ENCODE measurements around the gene TMED3. TPM values are rescaled to one million over a fixed set of nuclear protein-coding genes. Genes with fewer than 3 reads are reported as not detected.

TMED3 gene
- total and polyA plus RNA-seq, 2 donors (not counting 1 experiment from before 2014, with no cell fraction given) = 20.7 to 32.5 TPM

- no peaks in the 10 kb centered on the region for H3K79me2 ChIP-seq (ENCODE audit: control insufficient read depth, insufficient read depth, low read length)
- Mint-ChIP-seq H3K27ac (no peak overlapping the region), H3K27me3 (no peaks in the 10 kb centered on the region), H3K4me1 (no peaks in the 10 kb centered on the region), H3K4me3 (no peak overlapping the region), H3K9me3 (ENCODE audit: insufficient read depth) (no peaks in the 10 kb centered on the region)
- no peak overlapping the region for H3K4me2 ChIP-seq (replicated peaks; ENCODE audit: low read depth, low read length, poor library complexity, severe bottlenecking)
- intact Hi-C loops (cut with micrococcal nuclease) = no loop called here
- H3K27ac ChIP-seq (ENCODE audit: low read length in 2 of 2) = no peak overlapping the region
- H3K36me3 ChIP-seq (replicated peaks in 1 of 2; ENCODE audit: control extremely low read depth in 1 of 2, control insufficient read depth in 1 of 2, extremely low read depth in 1 of 2, insufficient read depth in 2 of 2, low read length in 1 of 2) = peaks cover 0 to 2% of the 10 kb centered on the region in 2 experiments
- ATAC-seq (ENCODE audit: low read depth) = no peak
- no peaks in the 10 kb centered on the region for H3K4me1 ChIP-seq (ENCODE audit: control insufficient read depth in 2 of 2, insufficient read depth in 2 of 2, low read length in 2 of 2)
- DNase-seq = no peak
- H4K20me1 ChIP-seq (ENCODE audit: control insufficient read depth, insufficient read depth, low read length, poor library complexity, severe bottlenecking) = no peaks in the 10 kb centered on the region
- TF ChIP-seq EZH2 (IDR thresholded peaks at IDR 0.05; ENCODE audit: borderline replicate concordance, insufficient read depth, low read depth, low read length, poor library complexity, severe bottlenecking) = no peak
- TF ChIP-seq CTCF (IDR thresholded peaks at IDR 0.05) = no peak
- CTCF ChIA-PET = interaction anchor here (1.0 to 1.1 kb wide), 3 partner anchors 8 to 840 kb away, joined by 3 to 4 read pairs (median 3); no protein-coding TSS in a partner anchor
- H2AFZ ChIP-seq (ENCODE audit: insufficient read depth, low read depth, low read length, poor library complexity, severe bottlenecking) = no peak overlapping the region
- H3K27me3 ChIP-seq (replicated peaks in 1 of 4; ENCODE audit: control extremely low read depth in 1 of 4, control insufficient read depth in 3 of 4, insufficient read depth in 4 of 4, low read length in 3 of 4) = no peaks in the 10 kb centered on the region
- H3K9me3 ChIP-seq (ENCODE audit: control extremely low read depth in 1 of 3, control insufficient read depth in 2 of 3, insufficient read depth in 1 of 3, low read length in 2 of 3) = peaks cover 0 to 1% (median 0%) of the 10 kb centered on the region in 3 donors
- WGBS (ENCODE audit: insufficient coverage) = 81% methylated on average over 2 of the region's 5 CpGs
- H3K4me3 ChIP-seq (ENCODE audit: control extremely low read depth in 1 of 5, extremely low read depth in 1 of 5, insufficient read depth in 1 of 5, low read depth in 2 of 5, low read length in 4 of 5) = no peak overlapping the region
- POLR2A ChIA-PET = no interaction called here
- no peak overlapping the region for H3K9ac ChIP-seq (ENCODE audit: low read length)
Measured at GRCh38 chr15:79332824-79333510, 22.1 kb downstream of the TMED3 start.

GRCh38 chr15:79337591-79337990, 26.7 kb downstream of the TMED3 start:
- POLR2A ChIA-PET = no interaction called here
- intact Hi-C loops (cut with micrococcal nuclease) = no loop called here
- 100% methylated on average over 4 of the region's 7 CpGs for WGBS (ENCODE audit: insufficient coverage)

More at GRCh38 chr15:79337591-79337990, 26.7 kb downstream of the TMED3 start:
- no peak for TF ChIP-seq CTCF (IDR thresholded peaks at IDR 0.05)
- no peak for TF ChIP-seq EZH2 (IDR thresholded peaks at IDR 0.05; ENCODE audit: borderline replicate concordance, insufficient read depth, low read depth, low read length, poor library complexity, severe bottlenecking)
- H3K9me3 Mint-ChIP-seq (ENCODE audit: insufficient read depth) = no peaks in the 10 kb centered on the region
- Histone ChIP-seq H2AFZ (ENCODE audit: insufficient read depth, low read depth, low read length, poor library complexity, severe bottlenecking) (no peak overlapping the region), H3K27me3 (replicated peaks in 1 of 4; ENCODE audit: control extremely low read depth in 1 of 4, control insufficient read depth in 3 of 4, insufficient read depth in 4 of 4, low read length in 3 of 4) (no peaks in the 10 kb centered on the region), H3K9me3 (ENCODE audit: control extremely low read depth in 1 of 3, control insufficient read depth in 2 of 3, insufficient read depth in 1 of 3, low read length in 2 of 3) (no peaks in the 10 kb centered on the region), H3K79me2 (ENCODE audit: control insufficient read depth, insufficient read depth, low read length) (no peaks in the 10 kb centered on the region), H3K4me3 (ENCODE audit: control extremely low read depth in 1 of 5, extremely low read depth in 1 of 5, insufficient read depth in 1 of 5, low read depth in 2 of 5, low read length in 4 of 5) (no peak overlapping the region), H3K27ac (ENCODE audit: low read length in 2 of 2) (no peak overlapping the region), H3K4me1 (ENCODE audit: control insufficient read depth in 2 of 2, insufficient read depth in 2 of 2, low read length in 2 of 2) (no peaks in the 10 kb centered on the region), H3K36me3 (replicated peaks in 1 of 2; ENCODE audit: control extremely low read depth in 1 of 2, control insufficient read depth in 1 of 2, extremely low read depth in 1 of 2, insufficient read depth in 2 of 2, low read length in 1 of 2) (no peaks in the 10 kb centered on the region), H4K20me1 (ENCODE audit: control insufficient read depth, insufficient read depth, low read length, poor library complexity, severe bottlenecking) (no peaks in the 10 kb centered on the region), H3K9ac (ENCODE audit: low read length) (no peak overlapping the region), H3K4me2 (replicated peaks; ENCODE audit: low read depth, low read length, poor library complexity, severe bottlenecking) (no peak overlapping the region)
- H3K4me3 Mint-ChIP-seq = no peak overlapping the region
- H3K4me1 Mint-ChIP-seq = no peaks in the 10 kb centered on the region
- H3K27ac Mint-ChIP-seq = no peak overlapping the region
- CTCF ChIA-PET = interaction anchor here (1.6 to 1.8 kb wide), 3 partner anchors 41 to 836 kb away, joined by 4 to 5 read pairs (median 4); no protein-coding TSS in a partner anchor
- ATAC-seq (ENCODE audit: low read depth) (no peak), DNase-seq (no peak)
- H3K27me3 Mint-ChIP-seq = no peaks in the 10 kb centered on the region

Data from B cell (primary cell).